BLaER1 treated with 17β-estradiol and CSF1 and Interleukin-3, amounts not matched to agents 10 nM and 100 nM (cell line): ENCODE data around the gene ARL8B.
"Not testable (repeated sequence)": the region's sequence is repeated elsewhere in the genome, so short reads cannot be mapped to it uniquely, and the experiment has no call there.

Source experiments
- H3K27ac ChIP-seq, 11 experiments: shearing (Covaris generic); formaldehyde crosslinking; 2 replicates each; pipeline ENCODE4 v1.8.1; 2022
- H3K27me3 ChIP-seq, 11 experiments: shearing (Covaris generic); formaldehyde crosslinking; 2 replicates each; pipeline ENCODE4 v1.8.1; 2022
- H3K36me3 ChIP-seq, 11 experiments: shearing (Covaris generic); formaldehyde crosslinking; 2 replicates each; pipeline ENCODE4 v1.8.1; 2022
- H3K4me1 ChIP-seq, 10 experiments: shearing (Covaris generic); formaldehyde crosslinking; 2 replicates each; pipeline ENCODE4 v1.8.1; 2022
- H3K4me2 ChIP-seq, 11 experiments: shearing (Covaris generic); formaldehyde crosslinking; 2 replicates each; pipeline ENCODE4 v1.8.1; 2022
- H3K4me3 ChIP-seq, 10 experiments: shearing (Covaris generic); formaldehyde crosslinking; 2 replicates each; pipeline ENCODE4 v1.8.1; 2022
- H3K9ac ChIP-seq, 11 experiments: shearing (Covaris generic); formaldehyde crosslinking; 2 replicates each; pipeline ENCODE4 v1.8.1; 2022
- H3K9me3 ChIP-seq, 11 experiments: shearing (Covaris generic); formaldehyde crosslinking; replicated peaks in 1 of 11; 2 replicates each; pipeline ENCODE4 v1.8.1; 2022
- H4K20me1 ChIP-seq, 11 experiments: shearing (Covaris generic); formaldehyde crosslinking; 2 replicates each; pipeline ENCODE4 v1.8.1; 2022
- Cebpa-rat ChIP-seq, 11 experiments: shearing (Covaris generic); IDR thresholded peaks; 2 replicates each; pipeline ENCODE4 v1.8.1; 2022

ARL8B gene

DNA sequence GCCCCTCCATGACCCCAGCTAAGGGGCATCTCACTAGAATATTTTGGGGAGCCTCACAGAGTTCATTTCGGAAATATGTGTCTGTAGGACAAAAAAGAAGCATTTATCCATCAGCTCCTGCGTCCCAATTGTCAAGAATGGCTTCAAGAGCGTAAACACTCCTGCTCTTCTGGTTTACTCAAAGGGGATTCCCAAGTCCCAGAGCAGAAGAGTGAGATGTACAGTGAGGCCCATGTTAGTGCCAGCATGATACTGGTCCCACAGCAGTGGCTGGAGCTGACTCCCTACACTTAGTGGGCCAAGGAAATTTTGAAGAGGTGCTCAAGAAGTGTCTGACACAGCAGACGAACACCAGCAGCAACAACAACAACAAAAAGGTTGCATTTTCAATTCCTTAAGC, 34.9 kb upstream of the ARL8B start:
- no peaks in the 10 kb centered on the region for H3K9me3 ChIP-seq
- H3K4me2 ChIP-seq, result no peak overlapping the region
- H3K9ac ChIP-seq, result no peak overlapping the region
- no peaks in the 10 kb centered on the region for H4K20me1 ChIP-seq
- no peak for TF ChIP-seq Cebpa-rat (IDR thresholded peaks at IDR 0.05)
- H3K36me3 ChIP-seq, result no peaks in the 10 kb centered on the region
- H3K4me1 ChIP-seq, result no peaks in the 10 kb centered on the region
- H3K27ac ChIP-seq, result no peak overlapping the region
- H3K4me3 ChIP-seq, result no peak overlapping the region
- no peaks in the 10 kb centered on the region for H3K27me3 ChIP-seq

DNA sequence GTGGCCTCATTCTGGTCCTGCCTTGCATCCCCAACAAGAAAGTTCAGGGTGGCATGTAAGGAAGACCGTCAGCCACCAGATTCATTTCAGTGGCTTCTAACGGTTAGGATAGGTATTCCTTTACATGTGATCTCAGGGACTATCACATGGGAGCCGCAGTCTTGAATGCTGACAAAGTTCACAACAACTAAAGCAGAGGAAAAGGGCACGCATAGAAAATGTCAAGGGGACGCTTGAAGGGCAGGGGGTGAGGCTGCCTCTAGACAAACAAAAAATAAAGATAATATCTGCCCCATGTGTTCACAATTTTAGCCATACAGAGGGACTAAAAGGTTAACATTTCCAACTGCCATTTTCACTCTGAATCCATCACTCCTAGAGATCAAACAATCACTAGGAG, 31.9 kb upstream of the ARL8B start:
- no peaks in the 10 kb centered on the region for H4K20me1 ChIP-seq
- no peak overlapping the region for H3K4me2 ChIP-seq
- H3K36me3 ChIP-seq, result no peaks in the 10 kb centered on the region
- no peaks in the 10 kb centered on the region for H3K27me3 ChIP-seq
- no peaks in the 10 kb centered on the region for H3K9me3 ChIP-seq
- H3K27ac ChIP-seq, result no peak overlapping the region
- no peak overlapping the region for H3K9ac ChIP-seq
- no peak overlapping the region for H3K4me3 ChIP-seq
- TF ChIP-seq Cebpa-rat (IDR thresholded peaks at IDR 0.05), result no peak
- no peaks in the 10 kb centered on the region for H3K4me1 ChIP-seq

DNA sequence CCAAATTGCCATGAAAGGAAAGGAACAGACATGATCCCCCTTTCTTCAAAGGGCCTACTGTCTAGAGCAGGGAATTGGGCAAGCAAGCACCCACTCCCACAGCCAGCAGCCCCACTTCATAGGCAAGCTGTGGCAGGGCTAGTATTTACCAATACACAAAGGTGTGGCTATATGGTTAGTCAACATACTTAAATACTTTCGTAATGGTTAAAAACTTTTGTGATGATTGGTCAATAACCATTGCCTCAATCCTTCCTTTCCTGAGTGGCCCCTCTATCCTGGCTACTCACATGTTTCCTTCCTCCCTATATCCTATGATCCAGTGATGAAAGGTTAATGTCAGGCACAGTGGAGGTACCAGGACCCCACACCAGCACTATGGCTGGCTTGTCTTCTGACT, 30.1 kb upstream of the ARL8B start:
- TF ChIP-seq Cebpa-rat (IDR thresholded peaks at IDR 0.05), result no peak
- Histone ChIP-seq H3K4me3 (no peak overlapping the region), H3K27ac (no peak overlapping the region), H3K4me2 (no peak overlapping the region), H3K9ac (no peak overlapping the region), H3K36me3 (no peaks in the 10 kb centered on the region), H3K27me3 (no peaks in the 10 kb centered on the region), H4K20me1 (no peaks in the 10 kb centered on the region), H3K4me1 (no peaks in the 10 kb centered on the region), H3K9me3 (no peaks in the 10 kb centered on the region)

DNA sequence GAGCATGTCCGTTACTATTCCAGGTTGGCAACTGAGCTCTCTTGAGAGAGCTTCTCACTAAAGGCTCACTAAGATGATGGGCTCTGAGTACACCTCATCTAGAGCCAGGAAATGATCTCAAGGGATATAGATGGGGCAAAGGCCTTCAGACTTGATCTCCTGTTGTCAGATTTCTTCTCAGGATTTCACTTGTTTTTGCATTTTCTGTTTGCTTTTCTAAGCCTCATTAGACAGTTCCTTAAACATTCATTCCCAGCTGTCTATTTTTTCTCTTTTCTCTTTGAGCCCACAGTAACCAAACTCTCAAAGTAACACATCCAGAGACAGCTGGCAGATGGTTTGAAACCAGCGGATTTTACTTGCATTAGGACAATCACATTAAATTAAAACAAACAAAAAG, 28.4 kb upstream of the ARL8B start:
- H3K4me3 ChIP-seq, result no peak overlapping the region
- H4K20me1 ChIP-seq, result no peaks in the 10 kb centered on the region
- no peak for TF ChIP-seq Cebpa-rat (IDR thresholded peaks at IDR 0.05)
- H3K9me3 ChIP-seq, result no peaks in the 10 kb centered on the region
- no peaks in the 10 kb centered on the region for H3K4me1 ChIP-seq
- no peaks in the 10 kb centered on the region for H3K36me3 ChIP-seq
- no peak overlapping the region for H3K9ac ChIP-seq
- no peak overlapping the region for H3K4me2 ChIP-seq
- H3K27me3 ChIP-seq, result no peaks in the 10 kb centered on the region
- no peak overlapping the region for H3K27ac ChIP-seq

DNA sequence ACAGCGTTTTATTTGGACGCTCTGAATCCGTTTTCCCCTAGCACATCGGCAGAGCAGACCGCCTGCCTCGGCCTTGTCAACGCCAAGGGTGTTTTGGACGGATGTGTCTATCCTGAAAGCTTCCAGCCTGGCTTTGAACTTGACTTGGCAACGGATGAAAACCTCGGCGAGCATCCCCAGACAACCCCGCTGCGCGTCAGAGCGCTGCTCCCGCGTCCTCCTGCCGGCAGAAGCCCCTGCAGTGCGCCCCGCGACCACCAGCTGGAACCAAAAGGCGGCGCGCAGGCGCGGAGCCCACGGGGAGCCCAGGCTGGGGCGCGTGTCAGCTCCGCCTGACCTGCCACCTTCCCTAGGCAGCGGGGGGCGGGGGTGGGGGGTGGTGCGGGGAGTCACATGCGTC, 26.2 kb upstream of the ARL8B start:
- H3K27ac ChIP-seq, result no peak overlapping the region
- H3K4me2 ChIP-seq, result no peak overlapping the region
- no peak for TF ChIP-seq Cebpa-rat (IDR thresholded peaks at IDR 0.05)
- no peaks in the 10 kb centered on the region for H3K27me3 ChIP-seq
- no peaks in the 10 kb centered on the region for H3K4me1 ChIP-seq
- no peak overlapping the region for H3K9ac ChIP-seq
- H3K36me3 ChIP-seq, result no peaks in the 10 kb centered on the region
- peaks cover 6 to 11% (median 9%) of the 10 kb centered on the region in 11 experiments; a peak in 20 of 22 replicates for H3K9me3 ChIP-seq
- H4K20me1 ChIP-seq, result no peaks in the 10 kb centered on the region
- H3K4me3 ChIP-seq, result no peak overlapping the region

DNA sequence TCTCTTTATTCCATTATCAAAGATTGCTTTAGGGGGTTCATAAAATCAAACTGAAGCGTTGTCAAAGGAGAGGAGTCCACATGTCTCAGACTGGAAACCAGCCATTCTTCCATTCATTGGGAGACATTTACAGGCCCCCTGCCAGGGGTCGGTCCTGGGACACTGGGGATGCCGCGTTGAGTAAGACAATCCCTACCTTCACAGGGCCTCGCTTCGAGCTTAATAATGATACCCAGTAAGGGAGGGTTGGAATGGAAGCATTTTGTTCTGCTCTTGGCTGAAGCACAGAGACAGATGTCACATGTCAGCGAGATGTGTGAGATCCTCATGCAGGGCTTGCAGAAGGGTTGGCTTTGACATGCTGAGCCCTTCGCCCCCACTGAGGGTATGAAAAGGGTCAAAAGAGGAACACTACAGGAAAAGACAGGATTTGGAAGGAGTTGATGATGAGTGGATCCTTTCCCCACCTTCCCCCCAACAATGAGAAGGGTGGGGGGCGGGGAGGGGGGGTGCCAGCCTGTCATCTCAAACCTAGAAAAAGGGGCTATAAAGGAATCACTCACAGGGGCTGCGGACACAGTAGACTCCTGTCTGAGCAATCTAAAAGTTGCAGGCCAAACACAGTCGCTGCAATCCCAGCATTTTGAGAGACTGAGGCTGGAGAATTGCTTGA, 25.6 kb upstream of the ARL8B start:
- H3K4me3 ChIP-seq, result no peak overlapping the region
- H3K36me3 ChIP-seq, result no peaks in the 10 kb centered on the region
- no peak overlapping the region for H3K4me2 ChIP-seq
- no peak for TF ChIP-seq Cebpa-rat (IDR thresholded peaks at IDR 0.05)
- no peaks in the 10 kb centered on the region for H3K4me1 ChIP-seq
- no peak overlapping the region for H3K9ac ChIP-seq
- no peaks in the 10 kb centered on the region for H3K27me3 ChIP-seq
- no peaks in the 10 kb centered on the region for H4K20me1 ChIP-seq
- peaks cover 8 to 17% (median 13%) of the 10 kb centered on the region in 11 experiments; a peak in 20 of 22 replicates for H3K9me3 ChIP-seq
- no peak overlapping the region for H3K27ac ChIP-seq

DNA sequence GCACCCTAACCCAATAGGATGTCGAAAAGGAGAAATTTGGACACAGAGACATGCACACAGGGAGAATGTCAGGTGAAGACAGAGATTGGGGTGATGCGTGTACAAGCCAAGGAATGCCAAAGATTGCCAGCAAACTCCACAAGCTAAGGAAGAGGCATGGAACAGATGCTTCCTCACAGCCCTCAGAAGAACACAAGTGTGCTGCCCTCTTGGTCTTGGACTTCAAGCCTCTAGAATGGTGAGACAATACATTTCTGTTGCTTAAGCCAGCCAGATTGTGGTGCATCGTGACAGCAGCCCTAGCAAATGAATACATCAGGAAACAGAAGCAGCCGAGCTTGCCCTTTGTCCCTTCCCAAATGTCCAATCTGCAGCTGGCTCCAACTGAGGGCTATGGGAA, 23.7 kb upstream of the ARL8B start:
- Histone ChIP-seq H3K27me3 (no peaks in the 10 kb centered on the region), H3K9ac (no peak overlapping the region), H3K4me3 (no peak overlapping the region), H3K36me3 (no peaks in the 10 kb centered on the region), H3K27ac (no peak overlapping the region), H3K9me3 (peaks cover 8 to 22% (median 13%) of the 10 kb centered on the region in 11 experiments; a peak in 20 of 22 replicates), H4K20me1 (no peaks in the 10 kb centered on the region), H3K4me2 (no peak overlapping the region), H3K4me1 (no peaks in the 10 kb centered on the region)
- no peak for TF ChIP-seq Cebpa-rat (IDR thresholded peaks at IDR 0.05)

DNA sequence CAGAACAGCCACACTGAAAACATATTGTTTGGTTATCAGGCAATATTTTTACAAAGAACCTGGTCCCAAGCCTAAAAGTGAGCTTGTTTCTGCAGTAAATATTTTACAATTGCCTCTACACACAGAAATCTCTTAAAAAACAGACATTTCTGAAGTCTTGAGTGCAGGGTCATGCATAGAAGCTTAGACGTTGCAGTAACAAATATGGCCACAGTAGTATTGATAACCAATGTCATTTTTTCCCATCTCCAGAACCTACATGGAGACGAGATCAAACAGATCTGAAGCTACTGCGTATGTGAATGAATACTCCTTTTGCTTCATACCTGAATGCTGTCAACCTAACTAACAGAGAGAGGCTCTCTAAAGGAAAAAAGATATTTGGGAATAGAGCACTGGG, 19.6 kb upstream of the ARL8B start:
- no peak for TF ChIP-seq Cebpa-rat (IDR thresholded peaks at IDR 0.05)
- Histone ChIP-seq H3K36me3 (no peaks in the 10 kb centered on the region), H3K4me3 (no peak overlapping the region), H4K20me1 (no peaks in the 10 kb centered on the region), H3K27me3 (no peaks in the 10 kb centered on the region), H3K4me2 (no peak overlapping the region), H3K27ac (no peak overlapping the region), H3K9me3 (peaks cover 8 to 22% (median 13%) of the 10 kb centered on the region in 11 experiments; a peak in 20 of 22 replicates), H3K9ac (no peak overlapping the region), H3K4me1 (no peaks in the 10 kb centered on the region)

DNA sequence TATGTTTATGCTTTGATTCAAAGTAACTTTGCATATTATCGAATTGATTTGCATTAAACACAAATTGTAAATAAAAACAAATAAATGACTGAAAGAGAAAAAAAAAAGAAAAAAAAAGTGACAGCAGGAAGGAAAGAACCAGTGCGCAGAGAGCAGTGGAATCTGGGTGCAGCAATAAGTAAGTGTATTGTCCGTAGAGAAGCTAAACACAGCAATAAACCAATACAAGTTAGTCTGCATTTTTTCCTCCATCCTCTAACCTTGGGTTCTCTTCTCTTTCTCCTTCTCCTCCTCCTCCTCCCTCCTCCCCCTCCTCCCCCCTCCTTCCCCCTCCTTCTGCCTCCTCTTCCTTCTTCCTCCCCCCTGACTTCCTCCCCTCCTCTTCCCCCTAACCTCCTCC, 18.3 kb upstream of the ARL8B start:
- Histone ChIP-seq H3K4me1 (no peaks in the 10 kb centered on the region), H3K27me3 (no peaks in the 10 kb centered on the region), H3K27ac (no peak overlapping the region), H3K36me3 (no peaks in the 10 kb centered on the region), H3K4me2 (no peak overlapping the region), H3K4me3 (no peak overlapping the region), H4K20me1 (no peaks in the 10 kb centered on the region), H3K9ac (no peak overlapping the region), H3K9me3 (peaks cover 8 to 22% (median 13%) of the 10 kb centered on the region in 11 experiments; a peak in 20 of 22 replicates)
- no peak for TF ChIP-seq Cebpa-rat (IDR thresholded peaks at IDR 0.05)

DNA sequence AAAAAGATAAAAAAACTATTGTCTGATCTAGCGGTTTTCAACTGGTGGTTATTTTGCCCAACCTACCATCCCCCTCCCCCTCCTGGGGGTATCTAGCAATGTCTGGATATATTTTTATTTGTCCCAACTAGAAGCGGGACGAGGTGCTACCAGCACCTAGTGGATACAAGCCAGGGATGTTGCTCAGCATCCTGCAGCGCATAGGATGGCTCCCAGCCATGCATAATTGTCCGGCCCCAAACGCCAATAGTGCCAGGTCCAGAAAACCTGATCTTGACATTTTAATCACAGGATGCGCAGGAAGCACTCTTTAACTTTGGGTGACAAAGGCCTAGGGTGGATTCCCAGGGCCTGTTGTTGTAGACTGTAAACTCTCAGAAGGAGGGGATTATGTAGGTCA, 17.0 kb upstream of the ARL8B start:
- H3K4me2 ChIP-seq, result no peak overlapping the region
- no peak overlapping the region for H3K9ac ChIP-seq
- no peak for TF ChIP-seq Cebpa-rat (IDR thresholded peaks at IDR 0.05)
- no peak overlapping the region for H3K27ac ChIP-seq
- H3K27me3 ChIP-seq, result no peaks in the 10 kb centered on the region
- H3K36me3 ChIP-seq, result no peaks in the 10 kb centered on the region
- peaks cover 8 to 20% (median 13%) of the 10 kb centered on the region in 11 experiments; a peak in 20 of 22 replicates for H3K9me3 ChIP-seq
- H3K4me1 ChIP-seq, result no peaks in the 10 kb centered on the region
- no peaks in the 10 kb centered on the region for H4K20me1 ChIP-seq
- no peak overlapping the region for H3K4me3 ChIP-seq

DNA sequence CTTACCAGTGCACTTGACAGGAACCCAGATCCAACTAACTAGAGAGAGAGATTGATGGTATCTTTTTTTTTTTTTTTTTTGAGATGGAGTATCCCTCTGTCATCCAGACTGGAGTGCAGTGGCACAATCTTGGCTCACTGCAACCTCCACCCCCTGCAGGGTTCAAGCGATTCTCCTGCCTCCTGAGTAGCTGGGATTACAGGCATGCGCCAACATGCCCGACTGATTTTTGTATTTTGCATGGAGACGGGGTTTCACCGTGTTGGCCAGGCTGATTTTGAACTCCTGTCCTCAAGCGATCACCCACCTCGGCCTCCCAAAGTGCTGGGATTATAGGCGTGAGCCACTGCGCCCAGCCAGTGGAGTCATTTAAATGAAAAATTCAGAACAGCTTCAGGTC, 15.7 kb upstream of the ARL8B start:
- not testable (repeated sequence) for H3K4me2 ChIP-seq, H3K9me3 ChIP-seq, H3K9ac ChIP-seq

DNA sequence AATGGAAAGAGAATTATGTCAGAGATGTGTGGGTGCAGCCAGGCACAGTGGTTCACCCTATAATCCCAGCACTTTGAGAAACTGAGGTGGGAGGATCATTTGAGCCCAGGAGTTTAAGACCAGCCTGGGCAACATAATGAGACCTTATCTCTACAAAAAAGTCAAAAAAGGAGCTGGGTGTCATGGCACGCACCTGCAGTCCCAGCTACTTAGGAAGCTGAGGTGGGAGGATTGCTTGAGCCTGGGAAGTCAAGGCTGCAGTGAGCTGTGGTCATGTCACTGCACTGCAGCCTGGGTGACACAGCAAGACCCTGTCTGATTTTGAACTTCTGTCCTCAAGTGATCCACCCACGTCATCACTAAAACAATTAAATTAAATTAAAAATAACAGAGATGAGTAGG, 15.2 kb upstream of the ARL8B start:
- not testable (repeated sequence) for H3K36me3 ChIP-seq, H3K4me1 ChIP-seq, H3K4me2 ChIP-seq, H3K27me3 ChIP-seq, H3K9me3 ChIP-seq, H3K27ac ChIP-seq, H3K9ac ChIP-seq, H3K4me3 ChIP-seq, H4K20me1 ChIP-seq

More for the DNA sequence above, 15.7 kb upstream of the ARL8B start:
- not testable (repeated sequence) for H3K4me1 ChIP-seq, H4K20me1 ChIP-seq, H3K4me3 ChIP-seq, H3K36me3 ChIP-seq, H3K27me3 ChIP-seq, H3K27ac ChIP-seq
